NCI-H82 (cell line): ENCODE results near the gene CGAS.
"Not testable (repeated sequence)": the region's sequence is repeated elsewhere in the genome, so short reads cannot be mapped to it uniquely, and the experiment has no call there.

Experiments
- DNase-seq: peaks from one replicate; lab custom pipeline; 2025; lab: John Stamatoyannopoulos, UW

CGAS gene

GRCh38 chr6:73452107-73452461, at the start of gene CGAS:
TSS of gene CGAS (minus strand) at chr6:73452297. CDS start at chr6:73452181, 116 bp downstream.
- DNase-seq = no peak

- no peak for DNase-seq
These were observed 45.8 kb upstream of the CGAS start for GRCh38 chr6:73497915-73498314.

- DNase-seq = no peak
These were observed 39.3 kb upstream of the CGAS start for GRCh38 chr6:73491377-73491776.

GRCh38 chr6:73487473-73487872, 35.4 kb upstream of the CGAS start:
- DNase-seq = no peak

GRCh38 chr6:73484438-73484837, 32.3 kb upstream of the CGAS start:
- DNase-seq = no peak

- no peak for DNase-seq
These were observed 29.9 kb upstream of the CGAS start for GRCh38 chr6:73481969-73482368.

GRCh38 chr6:73477407-73477806, 25.3 kb upstream of the CGAS start:
- DNase-seq = no peak

GRCh38 chr6:73476723-73477122, 24.6 kb upstream of the CGAS start:
- DNase-seq = no peak

GRCh38 chr6:73471686-73472290, 19.7 kb upstream of the CGAS start:
- no peak for DNase-seq

GRCh38 chr6:73461537-73462350, 9.6 kb upstream of the CGAS start, which contains the start of gene MTO1:
TSS of gene MTO1 (plus strand) at chr6:73461737. CDS start at chr6:73461855, 118 bp downstream.
- peak; percentile 90 for DNase-seq

GRCh38 chr6:73460056-73460455, 8.0 kb upstream of the CGAS start:
- no peak for DNase-seq

- not testable (repeated sequence) for DNase-seq
These were observed 7.4 kb upstream of the CGAS start for GRCh38 chr6:73459474-73459873.

GRCh38 chr6:73455865-73456629, 4.0 kb upstream of the CGAS start:
- DNase-seq = no peak

GRCh38 chr6:73451223-73452106, 632 bp downstream of the CGAS start:
- peak; percentile 22 for DNase-seq

GRCh38 chr6:73443555-73443954, 8.5 kb downstream of the CGAS start:
- no peak for DNase-seq

- DNase-seq = no peak
These were observed 16.9 kb downstream of the CGAS start for GRCh38 chr6:73435236-73435635.

GRCh38 chr6:73421534-73421933, 30.6 kb downstream of the CGAS start:
- DNase-seq = no peak

GRCh38 chr6:73418081-73418741, 33.9 kb downstream of the CGAS start:
- DNase-seq = no peak

GRCh38 chr6:73413102-73413501, 39.0 kb downstream of the CGAS start:
- no peak for DNase-seq

- no peak for DNase-seq
These were observed 42.7 kb downstream of the CGAS start for GRCh38 chr6:73409395-73409794.

- DNase-seq = no peak
These were observed 51.4 kb downstream of the CGAS start for GRCh38 chr6:73400656-73401055.
